Loucy (cell line): Measurements from ENCODE around the gene DCXR.

Source experiments
- CTCF ChIP-seq: fragments of 200-600 bp; sonication (generic); conservative IDR thresholded peaks from 2 replicates; pipeline ENCODE4 v1.5.1; 2014; ENCODE audit warnings: mild to moderate bottlenecking, antibody characterized with exemption, low read length
- EZH2phosphoT487 ChIP-seq: fragments of 200-600 bp; IDR thresholded peaks from 2 replicates; pipeline ENCODE4 v1.6.1; 2018; ENCODE audit warnings: antibody characterized with exemption, mild to moderate bottlenecking, moderate library complexity, borderline replicate concordance

GRCh38 chr17:82060001-82060380 lies 22.5 kb upstream of the DCXR start:
- TF ChIP-seq EZH2phosphoT487, result no peak
- no peak for TF ChIP-seq CTCF
